Astrocyte (in vitro differentiated cells and primary cell): Measurements from ENCODE around the gene S100PBP. TPM values are rescaled to one million over a fixed set of nuclear protein-coding genes. Genes with fewer than 3 reads are reported as not detected.

Experiments used
- DNase-seq: peaks from one replicate; pipeline ENCODE4 v3.0.0-alpha.2; 2010; ENCODE audit warnings: low read depth
- FAIRE-seq: peaks from 2 replicates; lab custom pipeline; 2011; peaks lifted over from hg19 to GRCh38; lab: Jason Lieb, UNC
- H2AFZ ChIP-seq: 2 replicates; pipeline ENCODE4 v1.6.0; 2012; ENCODE audit warnings: low read depth, low read length, inconsistent platforms
- H3K27ac ChIP-seq: 2 replicates; pipeline ENCODE4 v1.5.1; 2011; ENCODE audit warnings: low read depth, low read length, inconsistent platforms
- H3K27me3 ChIP-seq: 2 replicates; pipeline ENCODE4 v1.6.0; 2011; ENCODE audit warnings: low read length, inconsistent platforms; ENCODE audit not compliant: insufficient read depth
- H3K36me3 ChIP-seq: 2 replicates; pipeline ENCODE4 v1.5.1; 2011; ENCODE audit warnings: low read length, inconsistent platforms; ENCODE audit not compliant: insufficient read depth
- H3K4me1 ChIP-seq: 2 replicates; pipeline ENCODE4 v1.5.1; 2011; ENCODE audit warnings: low read length, inconsistent platforms; ENCODE audit not compliant: insufficient read depth
- H3K4me2 ChIP-seq: 2 replicates; pipeline ENCODE4 v1.6.0; 2012; ENCODE audit warnings: low read length, inconsistent platforms
- H3K4me3 ChIP-seq: 2 replicates; pipeline ENCODE4 v1.5.1; 2011; ENCODE audit warnings: low read depth, mild to moderate bottlenecking, low read length, inconsistent platforms; ENCODE audit not compliant: insufficient read depth
- H3K79me2 ChIP-seq: 2 replicates; pipeline ENCODE4 v1.6.0; 2012; ENCODE audit warnings: mild to moderate bottlenecking, low read length, inconsistent platforms; ENCODE audit not compliant: insufficient read depth
- H3K9ac ChIP-seq: 2 replicates; pipeline ENCODE4 v1.6.0; 2012; ENCODE audit warnings: mild to moderate bottlenecking, low read length, inconsistent platforms
- H3K9me3 ChIP-seq: 2 replicates; pipeline ENCODE4 v1.5.1; 2012; ENCODE audit warnings: low read depth, mild to moderate bottlenecking, low read length, inconsistent platforms; ENCODE audit not compliant: insufficient read depth
- H4K20me1 ChIP-seq: 2 replicates; pipeline ENCODE4 v1.6.0; 2012; ENCODE audit warnings: low read length, inconsistent platforms; ENCODE audit not compliant: insufficient read depth
- H3K27ac Mint-ChIP-seq: one replicate; pipeline ENCODE4 v1.8.0; 2021; ENCODE audit warnings: mild to moderate bottlenecking, mixed read lengths; ENCODE audit not compliant: unreplicated experiment
- H3K27me3 Mint-ChIP-seq: one replicate; pipeline ENCODE4 v1.8.0; 2021; ENCODE audit warnings: low read depth, mixed read lengths; ENCODE audit not compliant: unreplicated experiment
- H3K36me3 Mint-ChIP-seq: one replicate; pipeline ENCODE4 v1.8.0; 2021; ENCODE audit warnings: low read depth, mixed read lengths; ENCODE audit not compliant: unreplicated experiment
- H3K4me1 Mint-ChIP-seq: one replicate; pipeline ENCODE4 v1.8.0; 2021; ENCODE audit warnings: low read depth, mixed read lengths; ENCODE audit not compliant: unreplicated experiment
- H3K4me3 Mint-ChIP-seq: one replicate; pipeline ENCODE4 v1.8.0; 2021; ENCODE audit warnings: mild to moderate bottlenecking, moderate library complexity, mixed read lengths; ENCODE audit not compliant: unreplicated experiment
- H3K9me3 Mint-ChIP-seq: one replicate; pipeline ENCODE4 v1.8.0; 2021; ENCODE audit warnings: mild to moderate bottlenecking, mixed read lengths; ENCODE audit not compliant: unreplicated experiment
- EZH2 ChIP-seq: IDR thresholded peaks from 2 replicates; pipeline ENCODE4 v1.6.1; 2012; ENCODE audit warnings: mild to moderate bottlenecking, low read length, inconsistent platforms; ENCODE audit not compliant: insufficient read depth
- total RNA-seq: library from RNA; stranded (reverse); gene quantifications from 2 replicates; pipeline ENCODE4 v1.2.1, GENCODE V29; 2021
- TF ChIP-seq, protein P1 (sequence below): IDR thresholded peaks from 2 replicates; pipeline ENCODE4 v1.5.1; 2011; ENCODE audit warnings: low read depth, mild to moderate bottlenecking, inconsistent platforms, low read length, moderate library complexity; ENCODE audit not compliant: insufficient read depth

The S100PBP gene
- total RNA-seq, 1 donor from 2014 or later, result 40.3 TPM

DNA sequence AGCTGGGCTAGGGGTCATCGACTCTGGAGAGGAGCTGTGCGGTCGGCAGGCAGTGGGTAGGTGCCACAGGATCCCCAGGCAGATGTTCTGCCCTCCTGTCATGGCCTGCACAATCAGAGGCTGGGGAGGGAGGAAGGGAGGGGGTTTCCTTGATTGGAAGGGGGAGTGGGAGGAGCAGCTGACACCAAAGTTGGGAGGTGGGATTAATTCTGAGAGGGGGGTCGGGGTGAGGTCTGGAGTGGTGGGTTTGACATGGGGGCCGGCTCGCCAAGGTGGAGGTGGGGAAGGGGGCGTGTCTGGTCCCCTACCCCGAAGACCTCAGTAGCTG, 68.2 kb downstream of the S100PBP start:
- H3K36me3 ChIP-seq, result no peaks in the 10 kb centered on the region

GRCh38 chr1:32886004-32886827, 68.8 kb downstream of the S100PBP start, which contains the start of gene HPCA:
Gene HPCA (plus strand): TSS chr1:32886491. CDS start chr1:32888899, 2,408 bp downstream.
- peaks cover 31% of the 10 kb centered on the region for H3K27me3 ChIP-seq

More for the DNA sequence above, 68.2 kb downstream of the S100PBP start:
- no peaks in the 10 kb centered on the region for H3K9me3 ChIP-seq
- H3K27ac Mint-ChIP-seq, result no peak overlapping the region
- no peak overlapping the region for H3K4me2 ChIP-seq
- H3K79me2 ChIP-seq, result no peaks in the 10 kb centered on the region
- no peak overlapping the region for H3K27ac ChIP-seq
- no peak overlapping the region for H2AFZ ChIP-seq
- H3K4me3 ChIP-seq, result no peak overlapping the region
- FAIRE-seq (no peak), DNase-seq (no peak)
- no peak overlapping the region for H3K4me3 Mint-ChIP-seq
- no peaks in the 10 kb centered on the region for H3K4me1 ChIP-seq
- no peak for TF ChIP-seq EZH2
- TF ChIP-seq, protein P1, sequence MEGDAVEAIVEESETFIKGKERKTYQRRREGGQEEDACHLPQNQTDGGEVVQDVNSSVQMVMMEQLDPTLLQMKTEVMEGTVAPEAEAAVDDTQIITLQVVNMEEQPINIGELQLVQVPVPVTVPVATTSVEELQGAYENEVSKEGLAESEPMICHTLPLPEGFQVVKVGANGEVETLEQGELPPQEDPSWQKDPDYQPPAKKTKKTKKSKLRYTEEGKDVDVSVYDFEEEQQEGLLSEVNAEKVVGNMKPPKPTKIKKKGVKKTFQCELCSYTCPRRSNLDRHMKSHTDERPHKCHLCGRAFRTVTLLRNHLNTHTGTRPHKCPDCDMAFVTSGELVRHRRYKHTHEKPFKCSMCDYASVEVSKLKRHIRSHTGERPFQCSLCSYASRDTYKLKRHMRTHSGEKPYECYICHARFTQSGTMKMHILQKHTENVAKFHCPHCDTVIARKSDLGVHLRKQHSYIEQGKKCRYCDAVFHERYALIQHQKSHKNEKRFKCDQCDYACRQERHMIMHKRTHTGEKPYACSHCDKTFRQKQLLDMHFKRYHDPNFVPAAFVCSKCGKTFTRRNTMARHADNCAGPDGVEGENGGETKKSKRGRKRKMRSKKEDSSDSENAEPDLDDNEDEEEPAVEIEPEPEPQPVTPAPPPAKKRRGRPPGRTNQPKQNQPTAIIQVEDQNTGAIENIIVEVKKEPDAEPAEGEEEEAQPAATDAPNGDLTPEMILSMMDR, result no peak
- H3K27me3 Mint-ChIP-seq, result peaks cover 61% of the 10 kb centered on the region
- H3K27me3 ChIP-seq, result peaks cover 29% of the 10 kb centered on the region
- no peaks in the 10 kb centered on the region for H4K20me1 ChIP-seq
- H3K36me3 Mint-ChIP-seq, result no peaks in the 10 kb centered on the region
- no peak overlapping the region for H3K9ac ChIP-seq
- H3K4me1 Mint-ChIP-seq, result peaks cover 2% of the 10 kb centered on the region
- H3K9me3 Mint-ChIP-seq, result peaks cover 5% of the 10 kb centered on the region

More at GRCh38 chr1:32886004-32886827, 68.8 kb downstream of the S100PBP start, which contains the start of gene HPCA:
- no peaks in the 10 kb centered on the region for H3K9me3 ChIP-seq
- H3K4me1 Mint-ChIP-seq, result peaks cover 2% of the 10 kb centered on the region
- peaks cover under 1% of the 10 kb centered on the region for H3K36me3 Mint-ChIP-seq
- no peak within 1 kb of the TSS for H3K4me3 Mint-ChIP-seq
- no peaks in the 10 kb centered on the region for H4K20me1 ChIP-seq
- peaks cover 61% of the 10 kb centered on the region for H3K27me3 Mint-ChIP-seq
- no peaks in the 10 kb centered on the region for H3K4me1 ChIP-seq
- H3K27ac ChIP-seq, result no peak within 1 kb of the TSS
- peaks cover 5% of the 10 kb centered on the region for H3K9me3 Mint-ChIP-seq
- H3K9ac ChIP-seq, result no peak within 1 kb of the TSS
- H3K79me2 ChIP-seq, result no peaks in the 10 kb centered on the region
- FAIRE-seq, result no peak
- no peak for DNase-seq
- TF ChIP-seq EZH2, result no peak
- TF ChIP-seq, protein P1, result peak; percentile 45
- H3K36me3 ChIP-seq, result no peaks in the 10 kb centered on the region
- no peak within 1 kb of the TSS for H2AFZ ChIP-seq
- H3K4me3 ChIP-seq, result no peak within 1 kb of the TSS
- H3K27ac Mint-ChIP-seq, result no peak within 1 kb of the TSS
- H3K4me2 ChIP-seq, result peak within 1 kb of the TSS; percentile 55
